Aorta (tissue), 5 donors: ENCODE measurements around the gene HES2. TPM values are rescaled to one million over a fixed set of nuclear protein-coding genes. Genes with fewer than 3 reads are reported as not detected.
A peak's percentile ranks its signal among the peaks of the same experiment; 100 is the strongest.

Experiments used
- ATAC-seq: fragments of 200-7000 bp; cut with Tn5 transposase; one replicate; pipeline ENCODE4 v1.9.1; 2022; ENCODE audit warnings: moderate library complexity; ENCODE audit not compliant: low FRiP score
- DNase-seq, 2 donors: peaks; one replicate each; pipeline ENCODE4 v3.0.0-alpha.2; 2020
- H3K27ac ChIP-seq, 2 donors: one replicate each; pipeline ENCODE4 v1.5.1; 2013; ENCODE audit warnings: low read length in 2 of 2, mild to moderate bottlenecking in 2 of 2, moderate library complexity in 2 of 2, control low read depth in 1 of 2, inconsistent platforms in 1 of 2, low read depth in 1 of 2
- H3K27me3 ChIP-seq, 2 donors: one replicate each; pipeline ENCODE4 v1.6.1; 2013; ENCODE audit warnings: control low read depth in 1 of 2, low read length in 1 of 2, mild to moderate bottlenecking in 1 of 2, moderate library complexity in 1 of 2; ENCODE audit not compliant: insufficient read depth in 2 of 2, control insufficient read depth in 1 of 2
- H3K36me3 ChIP-seq, 2 donors: one replicate each; pipeline ENCODE4 v1.6.1; 2013; ENCODE audit warnings: control low read depth in 1 of 2, low read length in 1 of 2, mild to moderate bottlenecking in 1 of 2; ENCODE audit not compliant: insufficient read depth in 2 of 2, control insufficient read depth in 1 of 2
- H3K4me1 ChIP-seq, 2 donors: one replicate each; pipeline ENCODE4 v1.6.1; 2013; ENCODE audit warnings: low read length in 2 of 2, control low read depth in 1 of 2, mild to moderate bottlenecking in 1 of 2, moderate library complexity in 1 of 2; ENCODE audit not compliant: insufficient read depth in 2 of 2, control insufficient read depth in 1 of 2
- H3K4me3 ChIP-seq, 2 donors: one replicate each; pipeline ENCODE4 v1.5.1; 2013; ENCODE audit warnings: low read length in 2 of 2, control low read depth in 1 of 2, mild to moderate bottlenecking in 1 of 2
- H3K9me3 ChIP-seq: one replicate; pipeline ENCODE4 v1.6.1; 2013; ENCODE audit warnings: mild to moderate bottlenecking, low read length; ENCODE audit not compliant: control insufficient read depth
- WGBS, 2 donors: extraction: QIAGEN DNeasy Blood & Tissue Kit; methylation state at CpG; one replicate each; pipeline ENCODE4 v1.1.7; 2013; 5-methylcytosine and 5-hydroxymethylcytosine counted together
- intact Hi-C, 2 donors: fragments of 100-400 bp; cut with DNase I; formaldehyde crosslinking; loops; one replicate each; pipeline versions ENCODE4 v1.14.2 to v1.15.0; 2022
- polyA plus RNA-seq, 2 donors: library from polyadenylated mRNA; stranded (reverse); fragments of 200-250 nt; gene quantifications; one replicate each; pipeline ENCODE4 v1.2.3, GENCODE V29; 2013
- total RNA-seq, 2 donors: library from RNA; stranded (reverse); fragmentation: NEBNext Ultra II Directional; extraction: Animal tissue kit (Norgen Biotek cat#: 25700); gene quantifications; one replicate each; pipeline ENCODE4 v1.2.1, GENCODE V29; 2021
- donor health status: healthy with polysubstance abuse.
- donor health status: Bipolar disorder and iron deficiency.
- donor health status: DM: no; HTN: no; CAD: no.
- donor health status: DM: no; HTN: no; CAD: no.
- donor health status: DM: yes; HTN: yes; CAD: no.

Gene HES2
- total and polyA plus RNA-seq, 4 donors = 0.49 to 1.4 TPM; not detected in 2

- Histone ChIP-seq H3K4me1 (no peaks in the 10 kb centered on the region), H3K9me3 (no peaks in the 10 kb centered on the region), H3K27me3 (no peaks in the 10 kb centered on the region), H3K27ac (no peak overlapping the region), H3K4me3 (no peak overlapping the region), H3K36me3 (no peaks in the 10 kb centered on the region)
- ATAC-seq = no peak
- no peak for DNase-seq
- intact Hi-C loops = no loop called here
- WGBS, 2 donors = 91% methylated on average over 7 of the region's 7 CpGs
Observed at GRCh38 chr1:6464514-6464836, 44.8 kb upstream of the HES2 start.

GRCh38 chr1:6463120-6463412 lies 43.3 kb upstream of the HES2 start:
- H3K4me1 ChIP-seq = no peaks in the 10 kb centered on the region
- H3K36me3 ChIP-seq = no peaks in the 10 kb centered on the region
- intact Hi-C loops = no loop called here
- no peak overlapping the region for H3K4me3 ChIP-seq
- no peak overlapping the region for H3K27ac ChIP-seq
- 71 to 100% methylated on average over 1 of the region's 1 CpG for WGBS, 2 donors
- ATAC-seq = no peak
- no peaks in the 10 kb centered on the region for H3K9me3 ChIP-seq
- no peaks in the 10 kb centered on the region for H3K27me3 ChIP-seq
- no peak for DNase-seq

GRCh38 chr1:6462412-6463119 lies 42.8 kb upstream of the HES2 start:
- Histone ChIP-seq H3K4me3 (no peak overlapping the region), H3K9me3 (no peaks in the 10 kb centered on the region), H3K36me3 (no peaks in the 10 kb centered on the region), H3K27me3 (no peaks in the 10 kb centered on the region), H3K4me1 (no peaks in the 10 kb centered on the region), H3K27ac (no peak overlapping the region)
- ATAC-seq = no peak
- DNase-seq = no peak
- intact Hi-C loops = no loop called here
- WGBS, 2 donors = 84 to 85% methylated on average over 13 of the region's 13 CpGs

GRCh38 chr1:6461538-6462411 lies 42.1 kb upstream of the HES2 start:
- Histone ChIP-seq H3K9me3 (no peaks in the 10 kb centered on the region), H3K4me3 (no peak overlapping the region), H3K27me3 (no peaks in the 10 kb centered on the region), H3K27ac (no peak overlapping the region), H3K4me1 (no peaks in the 10 kb centered on the region), H3K36me3 (no peaks in the 10 kb centered on the region)
- ATAC-seq = no peak
- DNase-seq = no peak
- intact Hi-C loops = no loop called here
- 80 to 85% methylated on average over 47 to 48 of the region's 48 CpGs for WGBS, 2 donors

GRCh38 chr1:6461051-6461530 lies 41.4 kb upstream of the HES2 start:
- intact Hi-C loops = no loop called here
- Histone ChIP-seq H3K9me3 (no peaks in the 10 kb centered on the region), H3K27me3 (no peaks in the 10 kb centered on the region), H3K27ac (no peak overlapping the region), H3K4me1 (no peaks in the 10 kb centered on the region), H3K4me3 (no peak overlapping the region), H3K36me3 (no peaks in the 10 kb centered on the region)
- ATAC-seq (no peak), DNase-seq (no peak)
- WGBS, 2 donors = 69 to 76% methylated on average over 40 of the region's 40 CpGs

- Histone ChIP-seq H3K4me3 (no peak overlapping the region), H3K9me3 (no peaks in the 10 kb centered on the region), H3K36me3 (no peaks in the 10 kb centered on the region), H3K4me1 (no peaks in the 10 kb centered on the region), H3K27ac (no peak overlapping the region), H3K27me3 (no peaks in the 10 kb centered on the region)
- DNase-seq (peak in 1 of 2 donors; percentile 58), ATAC-seq (peak; percentile 22)
- intact Hi-C loops = no loop called here
- WGBS, 2 donors = 43 to 44% methylated on average over 39 of the region's 39 CpGs
Observed at GRCh38 chr1:6460301-6461050, 40.8 kb upstream of the HES2 start.

- Histone ChIP-seq H3K27me3 (no peaks in the 10 kb centered on the region), H3K4me3 (no peak overlapping the region)
- WGBS, 2 donors = 17 to 27% methylated on average over 13 to 18 of the region's 18 CpGs
Observed at GRCh38 chr1:6459850-6460265, 40.1 kb upstream of the HES2 start.

GRCh38 chr1:6456800-6457466 lies 37.2 kb upstream of the HES2 start:
- no peak overlapping the region for H3K27ac ChIP-seq
- H3K4me3 ChIP-seq = no peak overlapping the region
- no peaks in the 10 kb centered on the region for H3K36me3 ChIP-seq
- ATAC-seq (no peak), DNase-seq (no peak)
- intact Hi-C loops = no loop called here
- no peaks in the 10 kb centered on the region for H3K27me3 ChIP-seq
- 79% methylated on average over 11 of the region's 11 CpGs for WGBS, 2 donors
- H3K4me1 ChIP-seq = no peaks in the 10 kb centered on the region
- no peaks in the 10 kb centered on the region for H3K9me3 ChIP-seq

More at GRCh38 chr1:6459850-6460265, 40.1 kb upstream of the HES2 start:
- intact Hi-C loops = no loop called here
- Histone ChIP-seq H3K4me1 (no peaks in the 10 kb centered on the region), H3K27ac (no peak overlapping the region), H3K36me3 (no peaks in the 10 kb centered on the region), H3K9me3 (no peaks in the 10 kb centered on the region)
- ATAC-seq = no peak
- no peak for DNase-seq
